Measurements from ENCODE around the gene SEMA3E. TPM values are rescaled to one million over a fixed set of nuclear protein-coding genes. Genes with fewer than 3 reads are reported as not detected.
"Not testable (repeated sequence)": the region's sequence is repeated elsewhere in the genome, so short reads cannot be mapped to it uniquely, and the experiment has no call there.

The SEMA3E gene
- total RNA-seq, 4 donors from 2014 or later = 0.94 to 6.9 (median 2.2) TPM

DNA sequence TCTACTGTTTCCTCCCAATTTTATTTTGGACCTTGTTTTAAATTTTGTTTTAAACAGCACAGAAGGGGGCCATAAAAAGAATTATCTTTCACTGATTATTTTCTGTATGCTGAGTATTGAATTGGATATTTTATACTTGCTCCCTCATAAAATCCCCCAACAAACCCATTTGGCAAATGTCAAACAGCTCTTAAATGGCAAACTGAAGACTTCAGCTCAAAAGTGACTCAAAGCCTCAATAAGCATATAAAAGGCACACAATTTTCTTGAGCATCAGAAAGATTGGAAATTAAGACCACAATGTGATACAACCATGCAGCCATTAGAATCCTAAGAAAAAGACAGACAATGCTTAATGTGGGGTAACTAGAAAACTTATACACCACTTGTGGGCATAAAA is 199.2 kb downstream of the SEMA3E start:
- Histone ChIP-seq H3K27ac (no peak overlapping the region), H3K36me3 (no peaks in the 10 kb centered on the region), H3K9me3 (no peaks in the 10 kb centered on the region), H3K4me1 (no peaks in the 10 kb centered on the region), H3K4me3 (replicated peaks in 1 of 3) (no peak overlapping the region), H3K27me3 (no peaks in the 10 kb centered on the region)
- intact Hi-C loops (cut with DNase I) = no loop called here
- TF ChIP-seq, protein P1, sequence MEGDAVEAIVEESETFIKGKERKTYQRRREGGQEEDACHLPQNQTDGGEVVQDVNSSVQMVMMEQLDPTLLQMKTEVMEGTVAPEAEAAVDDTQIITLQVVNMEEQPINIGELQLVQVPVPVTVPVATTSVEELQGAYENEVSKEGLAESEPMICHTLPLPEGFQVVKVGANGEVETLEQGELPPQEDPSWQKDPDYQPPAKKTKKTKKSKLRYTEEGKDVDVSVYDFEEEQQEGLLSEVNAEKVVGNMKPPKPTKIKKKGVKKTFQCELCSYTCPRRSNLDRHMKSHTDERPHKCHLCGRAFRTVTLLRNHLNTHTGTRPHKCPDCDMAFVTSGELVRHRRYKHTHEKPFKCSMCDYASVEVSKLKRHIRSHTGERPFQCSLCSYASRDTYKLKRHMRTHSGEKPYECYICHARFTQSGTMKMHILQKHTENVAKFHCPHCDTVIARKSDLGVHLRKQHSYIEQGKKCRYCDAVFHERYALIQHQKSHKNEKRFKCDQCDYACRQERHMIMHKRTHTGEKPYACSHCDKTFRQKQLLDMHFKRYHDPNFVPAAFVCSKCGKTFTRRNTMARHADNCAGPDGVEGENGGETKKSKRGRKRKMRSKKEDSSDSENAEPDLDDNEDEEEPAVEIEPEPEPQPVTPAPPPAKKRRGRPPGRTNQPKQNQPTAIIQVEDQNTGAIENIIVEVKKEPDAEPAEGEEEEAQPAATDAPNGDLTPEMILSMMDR (IDR thresholded peaks at IDR 0.05) = no peak
- TF ChIP-seq POLR2A (IDR thresholded peaks at IDR 0.05) = no peak
- no peak for DNase-seq

DNA sequence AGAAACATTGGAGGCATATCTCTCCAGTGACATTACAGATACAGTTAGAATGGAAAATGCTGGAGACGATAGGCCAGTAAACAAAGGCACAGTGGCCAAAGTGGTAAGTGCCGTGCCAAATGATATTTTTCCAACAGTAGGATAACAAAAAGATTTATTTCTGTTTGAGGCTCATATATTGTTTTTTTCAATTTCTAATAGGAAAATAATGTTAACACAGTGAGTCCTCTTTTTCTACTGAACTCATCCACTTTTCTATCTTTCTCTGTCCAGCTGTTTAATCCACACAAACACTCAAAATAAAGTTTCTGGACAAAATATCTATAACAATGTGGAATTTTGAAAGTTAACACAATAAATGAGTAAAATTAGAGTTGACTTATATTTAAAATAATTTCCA is 201.3 kb downstream of the SEMA3E start:
- intact Hi-C loops (cut with DNase I) = no loop called here
- WGBS, 2 donors = 84 to 89% methylated on average over 2 of the region's 2 CpGs

DNA sequence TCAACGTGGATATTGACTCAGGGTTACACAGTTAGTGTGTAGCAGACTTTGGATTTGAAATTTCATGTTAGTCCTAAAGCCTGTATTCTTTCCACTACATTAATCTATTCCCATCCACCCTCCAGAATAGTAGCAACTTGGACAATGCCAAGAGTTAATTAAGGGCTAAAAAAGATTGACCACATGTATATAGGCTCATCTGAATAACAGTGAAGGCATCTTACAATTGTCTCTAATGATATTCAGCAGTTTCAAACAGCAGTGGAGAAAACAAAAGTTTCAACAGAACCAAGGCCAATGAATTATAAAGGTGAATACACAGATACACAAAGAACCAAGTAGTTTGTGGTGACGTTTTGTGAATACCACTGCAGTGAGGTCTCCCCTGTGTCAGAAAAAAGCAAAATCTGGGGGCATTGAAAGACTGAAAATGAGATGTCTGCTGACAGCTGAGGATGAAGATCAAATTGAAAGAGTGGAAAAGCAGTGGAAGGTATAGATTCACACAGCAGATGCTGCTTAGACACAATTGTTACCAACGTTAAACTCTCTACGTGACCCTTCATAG is 202.8 kb downstream of the SEMA3E start:
- WGBS, 2 donors = 55 to 57% methylated on average over 4 of the region's 4 CpGs

More for the DNA sequence above, 201.3 kb downstream of the SEMA3E start:
- Histone ChIP-seq H3K9me3 (no peaks in the 10 kb centered on the region), H3K27ac (no peak overlapping the region), H3K27me3 (no peaks in the 10 kb centered on the region), H3K36me3 (no peaks in the 10 kb centered on the region), H3K4me1 (no peaks in the 10 kb centered on the region), H3K4me3 (replicated peaks in 1 of 3) (no peak overlapping the region)
- no peak for TF ChIP-seq POLR2A (IDR thresholded peaks at IDR 0.05)
- TF ChIP-seq, protein P1 (IDR thresholded peaks at IDR 0.05) = no peak
- DNase-seq = no peak

DNA sequence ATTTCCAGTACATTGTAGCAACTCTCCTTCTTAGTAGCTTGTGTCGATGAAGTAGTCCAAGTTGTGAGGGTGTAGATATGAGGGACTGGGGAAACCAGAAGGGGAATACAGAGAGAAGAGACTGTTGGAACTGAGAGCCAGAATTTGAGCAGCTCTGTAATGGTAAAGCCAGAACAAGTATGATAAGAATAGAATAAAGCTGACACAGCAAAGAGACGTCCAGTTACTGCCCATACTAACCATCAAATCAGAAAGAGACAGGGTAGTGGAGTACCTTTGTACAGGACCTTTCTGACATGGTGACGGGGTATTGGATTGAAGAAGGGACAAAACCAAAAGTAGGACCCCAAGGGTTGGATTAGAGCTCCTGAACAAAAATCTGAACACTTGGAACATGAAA is 206.0 kb downstream of the SEMA3E start:
- no peak overlapping the region for H3K4me3 ChIP-seq (replicated peaks in 1 of 3)
- intact Hi-C loops (cut with DNase I) = no loop called here
- no peaks in the 10 kb centered on the region for H3K36me3 ChIP-seq
- TF ChIP-seq, protein P1 (IDR thresholded peaks at IDR 0.05) = no peak
- no peak for TF ChIP-seq POLR2A (IDR thresholded peaks at IDR 0.05)
- H3K27ac ChIP-seq = no peak overlapping the region
- 79 to 80% methylated on average over 3 of the region's 3 CpGs for WGBS, 2 donors
- no peak for DNase-seq
- H3K4me1 ChIP-seq = no peaks in the 10 kb centered on the region
- H3K9me3 ChIP-seq = no peaks in the 10 kb centered on the region
- H3K27me3 ChIP-seq = no peaks in the 10 kb centered on the region

More for the DNA sequence above, 202.8 kb downstream of the SEMA3E start:
- Histone ChIP-seq H3K27ac (no peak overlapping the region), H3K9me3 (no peaks in the 10 kb centered on the region), H3K4me3 (replicated peaks in 1 of 3) (no peak overlapping the region), H3K4me1 (no peaks in the 10 kb centered on the region), H3K27me3 (no peaks in the 10 kb centered on the region), H3K36me3 (no peaks in the 10 kb centered on the region)
- no peak for DNase-seq
- TF ChIP-seq POLR2A (IDR thresholded peaks at IDR 0.05) = no peak
- TF ChIP-seq, protein P1 (IDR thresholded peaks at IDR 0.05) = no peak
- intact Hi-C loops (cut with DNase I) = no loop called here

DNA sequence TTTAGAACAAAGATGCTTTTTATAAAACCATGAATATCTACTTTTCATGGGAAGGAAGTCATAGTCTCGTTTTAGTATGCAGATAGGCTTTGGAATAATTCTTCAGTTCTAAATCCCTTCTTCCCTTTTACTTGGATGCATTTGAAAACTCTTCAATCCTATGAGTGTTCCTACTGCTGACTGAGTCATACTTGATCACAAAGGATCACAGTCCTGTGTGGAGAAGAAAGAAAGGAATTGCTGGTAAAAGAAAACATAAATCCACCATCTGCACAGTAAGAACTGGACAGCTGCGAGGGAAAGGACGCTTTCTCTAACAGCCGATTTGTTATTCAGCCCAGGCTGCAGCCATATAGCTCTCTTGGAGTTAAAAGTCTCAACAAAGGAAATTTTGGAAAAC is 209.9 kb downstream of the SEMA3E start:
- intact Hi-C loops (cut with DNase I) = no loop called here
- Histone ChIP-seq H3K9me3 (no peaks in the 10 kb centered on the region), H3K27me3 (no peaks in the 10 kb centered on the region), H3K4me1 (no peaks in the 10 kb centered on the region), H3K4me3 (replicated peaks in 1 of 3) (no peak overlapping the region), H3K27ac (no peak overlapping the region), H3K36me3 (no peaks in the 10 kb centered on the region)
- TF ChIP-seq POLR2A (IDR thresholded peaks at IDR 0.05) = no peak
- TF ChIP-seq, protein P1 (IDR thresholded peaks at IDR 0.05) = no peak
- no peak for DNase-seq
- 74 to 82% methylated on average over 4 of the region's 4 CpGs for WGBS, 2 donors

DNA sequence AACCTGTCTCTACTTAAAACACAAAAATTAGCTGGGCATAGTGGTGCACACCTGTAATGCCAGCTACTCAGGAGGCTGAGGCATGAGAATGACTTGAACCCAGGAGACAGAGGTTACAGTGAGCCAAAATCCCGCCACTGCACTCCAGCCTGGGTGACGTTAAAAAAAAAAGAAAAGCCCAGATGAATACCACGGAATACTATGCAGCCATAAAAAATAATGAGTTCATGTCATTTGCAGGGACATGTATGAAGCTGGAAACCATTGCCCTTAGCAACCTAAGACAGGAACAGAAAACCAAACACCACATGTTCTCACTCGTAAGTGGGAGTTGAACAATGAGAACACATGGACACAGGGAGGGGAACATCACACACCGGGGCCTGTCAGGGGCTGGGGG is 218.7 kb downstream of the SEMA3E start:
- DNase-seq; H3K27me3 ChIP-seq; H3K4me1 ChIP-seq; H3K4me3 ChIP-seq (replicated peaks in 1 of 3); H3K36me3 ChIP-seq; H3K9me3 ChIP-seq; intact Hi-C loops (cut with DNase I); H3K27ac ChIP-seq: not testable (repeated sequence)
- 89 to 94% methylated on average over 5 of the region's 5 CpGs for WGBS, 2 donors

Data from thyroid gland (tissue), 4 donors.